Activated CD4-positive, alpha-beta memory T cell treated with anti-CD3 and anti-CD28 coated beads, Interleukin-2, amount 10 ng/mL, durations not matched to agents 7 days and 5 days (primary cell): ENCODE measurements around the gene TUBA3D. TPM values are rescaled to one million over a fixed set of nuclear protein-coding genes. Genes with fewer than 3 reads are reported as not detected.
"Not testable (repeated sequence)": the region's sequence is repeated elsewhere in the genome, so short reads cannot be mapped to it uniquely, and the experiment has no call there.

Source experiments
- CTCF ChIA-PET: fragments of 350-600 bp; sonication (Branson Sonifier 250); formaldehyde crosslinking; loops from one replicate; lab custom pipeline; 2021; ENCODE audit warnings: antibody characterized with exemption, inconsistent platforms; lab: Charles Lee
- POLR2A ChIA-PET: fragments of 350-600 bp; sonication (Branson Sonifier 250); formaldehyde crosslinking; loops from one replicate; lab custom pipeline; 2021; ENCODE audit warnings: antibody characterized with exemption; lab: Charles Lee
- DNase-seq: peaks from one replicate; pipeline ENCODE4 v3.0.0-alpha.2; 2020
- H3K27ac Mint-ChIP-seq: one replicate; pipeline ENCODE4 v1.8.0; 2021; ENCODE audit warnings: mild to moderate bottlenecking, mixed read lengths
- H3K27me3 Mint-ChIP-seq: one replicate; pipeline ENCODE4 v1.8.0; 2021; ENCODE audit warnings: mixed read lengths
- H3K36me3 Mint-ChIP-seq: one replicate; pipeline ENCODE4 v1.8.0; 2021; ENCODE audit warnings: low read depth, mixed read lengths
- H3K4me1 Mint-ChIP-seq: one replicate; pipeline ENCODE4 v1.8.0; 2021; ENCODE audit warnings: mixed read lengths
- H3K4me3 Mint-ChIP-seq: one replicate; pipeline ENCODE4 v1.8.0; 2021; ENCODE audit warnings: mild to moderate bottlenecking, mixed read lengths
- H3K9me3 Mint-ChIP-seq: one replicate; pipeline ENCODE4 v1.8.0; 2021; ENCODE audit warnings: mixed read lengths
- total RNA-seq, 2 experiments: library from RNA; stranded (reverse); gene quantifications; one replicate each; pipeline ENCODE4 v1.2.3, GENCODE V29; 2021

TUBA3D gene
- total RNA-seq, 2 experiments from 2014 or later: not detected

- POLR2A ChIA-PET: not testable (repeated sequence)
- H3K36me3 Mint-ChIP-seq: peaks cover 35% of the 10 kb centered on the region
These were observed 14.9 kb downstream of the TUBA3D start for GRCh38 chr2:131490616-131491468.

DNA sequence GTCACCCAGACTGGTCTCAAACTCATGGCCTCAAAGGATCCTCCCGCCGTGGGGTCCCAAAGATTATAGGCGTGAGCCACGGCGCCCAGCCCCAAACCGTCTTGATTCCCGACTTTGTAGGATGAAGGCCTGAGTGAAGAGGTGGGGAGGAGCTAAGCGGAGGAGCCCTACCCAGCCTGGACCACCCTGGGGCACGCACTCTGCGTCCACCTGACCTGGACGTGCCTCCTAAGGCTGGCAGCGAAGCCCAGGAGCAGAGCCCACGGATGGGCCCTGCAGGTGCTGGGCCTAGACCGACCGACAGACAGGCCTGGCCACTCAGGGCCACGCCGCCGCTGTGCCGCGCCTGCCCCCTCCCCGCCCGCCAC, 15.5 kb downstream of the TUBA3D start:
- H3K36me3 Mint-ChIP-seq: peaks cover 35% of the 10 kb centered on the region
- peak; percentile 24 for DNase-seq
- H3K4me1 Mint-ChIP-seq: peaks cover 49% of the 10 kb centered on the region
- peak overlapping the region; percentile 87 for H3K4me3 Mint-ChIP-seq
- H3K27me3 Mint-ChIP-seq, H3K9me3 Mint-ChIP-seq: not testable (repeated sequence)
- H3K27ac Mint-ChIP-seq: peak overlapping the region; percentile 88
- ChIA-PET POLR2A (interaction anchor here (1.3 to 2.1 kb wide), 2 partner anchors 191 to 399 kb away, joined by 4 to 6 read pairs; no protein-coding TSS in a partner anchor), CTCF (interaction anchor here (1.5 to 2.9 kb wide), 2 partner anchors 78 to 181 kb away, joined by 4 to 15 read pairs; no protein-coding TSS in a partner anchor)

More at GRCh38 chr2:131490616-131491468, 14.9 kb downstream of the TUBA3D start:
- Mint-ChIP-seq H3K4me3 (peak overlapping the region; percentile 87), H3K27ac (peak overlapping the region; percentile 88), H3K4me1 (peaks cover 45% of the 10 kb centered on the region)
- CTCF ChIA-PET: interaction anchor here (1.5 kb wide), 1 partner anchor 181 kb away, joined by 4 read pairs; no protein-coding TSS in a partner anchor
- peak; percentile 44 for DNase-seq
- H3K27me3 Mint-ChIP-seq, H3K9me3 Mint-ChIP-seq: not testable (repeated sequence)

- CTCF ChIA-PET: interaction anchor here (0.8 to 2.9 kb wide), 7 partner anchors 35 to 191 kb away, joined by 4 to 15 read pairs (median 7); partner anchors contain the start of gene CCDC74A
- not testable (repeated sequence) for H3K27me3 Mint-ChIP-seq, DNase-seq, H3K9me3 Mint-ChIP-seq
- Mint-ChIP-seq H3K4me3 (peak within 1 kb of the TSS; percentile 97), H3K27ac (peak within 1 kb of the TSS; percentile 96), H3K4me1 (peaks cover 52% of the 10 kb centered on the region), H3K36me3 (peaks cover 35% of the 10 kb centered on the region)
- POLR2A ChIA-PET: interaction anchor here (0.8 to 2.4 kb wide), 6 partner anchors 11 to 400 kb away, joined by 3 to 25 read pairs (median 4); no protein-coding TSS in a partner anchor
These were observed 16.1 kb downstream of the TUBA3D start, which contains the start of gene MZT2A for GRCh38 chr2:131492015-131492417. Gene MZT2A (minus strand): TSS chr2:131492397. CDS start chr2:131492376, 21 bp downstream.

- Mint-ChIP-seq H3K27me3 (no peaks in the 10 kb centered on the region), H3K4me1 (peaks cover 57% of the 10 kb centered on the region), H3K4me3 (peak overlapping the region; percentile 97), H3K27ac (peak overlapping the region; percentile 96), H3K36me3 (peaks cover 39% of the 10 kb centered on the region), H3K9me3 (no peaks in the 10 kb centered on the region)
- CTCF ChIA-PET: interaction anchor here (0.6 to 2.9 kb wide), 20 partner anchors 9 to 1311 kb away, joined by 3 to 36 read pairs (median 4); partner anchors contain the start of genes CCDC74A, FAM168B and SMPD4
- DNase-seq: peak; percentile 95
- POLR2A ChIA-PET: interaction anchor here (0.8 to 2.4 kb wide), 10 partner anchors 11 to 762 kb away, joined by 3 to 25 read pairs (median 3); no protein-coding TSS in a partner anchor
These were observed 16.7 kb downstream of the TUBA3D start for GRCh38 chr2:131492418-131493198.

DNA sequence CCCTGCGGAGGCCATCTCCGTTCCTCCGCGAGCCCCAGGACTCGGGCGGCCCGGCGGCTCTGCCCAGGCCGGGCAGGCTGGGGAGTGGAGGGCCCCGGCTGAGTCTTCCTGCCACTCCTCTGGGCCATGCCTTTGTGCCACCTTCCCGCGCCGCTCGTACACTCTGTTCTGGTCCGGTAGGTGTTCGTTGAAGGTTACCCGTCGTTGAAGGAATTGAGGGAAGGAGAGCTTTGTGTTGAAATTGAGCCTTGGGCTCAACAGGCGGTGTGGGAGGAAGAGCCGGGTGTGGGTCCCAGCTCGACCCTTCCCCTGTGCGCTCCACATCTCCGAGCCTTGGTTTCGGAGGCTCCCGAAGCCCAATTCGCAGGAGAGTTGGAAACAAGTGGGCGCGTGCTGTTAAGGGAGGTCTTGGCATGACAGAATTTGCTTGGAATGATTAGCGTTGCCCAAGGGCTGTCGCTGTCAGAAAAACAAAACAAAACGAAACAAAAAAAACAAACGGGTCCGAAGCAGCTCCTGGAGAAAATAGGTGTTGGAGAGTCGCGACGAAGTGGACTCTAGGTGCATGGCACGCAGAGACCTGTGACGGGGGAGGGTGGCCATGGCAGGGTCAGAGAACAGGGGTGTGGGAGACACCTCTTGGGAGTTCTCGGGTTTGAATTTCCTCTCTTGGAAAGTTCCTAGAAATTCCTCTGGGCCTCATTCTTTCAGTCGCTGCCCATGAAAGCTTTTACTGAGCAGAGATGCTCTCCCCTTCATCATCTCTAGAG, 17.5 kb downstream of the TUBA3D start:
- CTCF ChIA-PET: interaction anchor here (0.6 to 2.9 kb wide), 19 partner anchors 10 to 1312 kb away, joined by 3 to 36 read pairs (median 4); partner anchors contain the start of genes CCDC74A, FAM168B and SMPD4
- Mint-ChIP-seq H3K36me3 (peaks cover 40% of the 10 kb centered on the region), H3K9me3 (no peaks in the 10 kb centered on the region), H3K4me1 (peaks cover 59% of the 10 kb centered on the region), H3K27ac (peak overlapping the region; percentile 96), H3K27me3 (no peaks in the 10 kb centered on the region), H3K4me3 (peak overlapping the region; percentile 97)
- POLR2A ChIA-PET: interaction anchor here (0.8 to 2.4 kb wide), 11 partner anchors 10 to 763 kb away, joined by 3 to 25 read pairs (median 3); no protein-coding TSS in a partner anchor
- no peak for DNase-seq

GRCh38 chr2:131495506-131495905, 19.6 kb downstream of the TUBA3D start:
- Mint-ChIP-seq H3K4me1 (peaks cover 61% of the 10 kb centered on the region), H3K4me3 (peak overlapping the region; percentile 25), H3K36me3 (peaks cover 44% of the 10 kb centered on the region)
- H3K27me3 Mint-ChIP-seq, H3K27ac Mint-ChIP-seq, H3K9me3 Mint-ChIP-seq, CTCF ChIA-PET, DNase-seq: not testable (repeated sequence)
- POLR2A ChIA-PET: interaction anchor here (1.2 kb wide), 1 partner anchor 12 kb away, joined by 4 read pairs; no protein-coding TSS in a partner anchor

DNA sequence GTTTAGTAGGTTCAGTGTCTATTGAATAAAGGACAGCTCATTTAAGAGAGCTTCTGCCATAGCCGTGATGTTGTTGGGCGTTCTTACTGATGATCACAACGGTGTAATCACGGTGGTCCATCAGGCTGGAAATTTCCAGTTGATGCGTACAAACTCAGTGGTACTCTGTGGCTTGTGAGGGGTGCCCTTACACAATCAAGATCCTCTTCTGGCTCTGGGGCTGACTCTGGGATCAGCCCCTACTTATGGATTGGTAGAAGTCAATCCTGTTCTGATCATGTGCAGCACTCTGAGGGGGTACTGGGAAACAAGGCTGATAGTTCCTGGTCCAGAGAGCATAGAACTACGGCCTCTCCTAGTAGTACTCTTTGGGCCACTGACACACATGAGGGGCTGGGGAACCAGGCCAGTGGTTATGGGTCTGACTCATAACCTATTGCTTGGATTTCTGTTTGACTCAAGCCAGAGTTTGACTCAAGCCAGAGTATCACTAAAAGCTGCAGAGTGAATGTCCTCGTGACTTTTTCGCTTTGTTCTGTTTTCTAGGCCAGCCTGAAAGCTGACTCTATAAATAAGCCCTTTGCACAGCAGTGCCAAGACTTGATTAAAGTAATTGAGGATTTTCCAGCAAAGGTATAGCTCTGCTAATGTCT, 22.5 kb downstream of the TUBA3D start:
- CTCF ChIA-PET: not testable (repeated sequence)
- DNase-seq: peak; percentile 35
- H3K4me1 Mint-ChIP-seq: peaks cover 55% of the 10 kb centered on the region

DNA sequence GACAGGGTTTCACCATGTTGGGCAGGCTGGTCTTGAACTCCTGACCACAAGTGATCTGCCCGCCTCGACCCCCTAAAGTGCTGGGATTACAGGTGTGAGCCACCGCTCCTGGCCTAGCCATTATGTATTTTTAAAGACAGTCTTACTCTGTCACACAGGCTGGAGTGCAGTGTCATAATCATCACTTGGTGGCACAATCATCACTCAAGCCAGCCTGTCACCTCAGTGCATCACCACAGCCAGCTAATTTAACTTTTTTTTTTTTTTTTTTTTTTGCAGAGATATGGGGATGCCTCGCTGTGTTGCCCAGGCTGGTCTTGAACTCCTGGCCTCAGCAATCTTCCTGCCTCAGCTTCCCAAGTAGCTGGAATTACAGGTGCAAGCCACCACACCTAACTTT, 27.7 kb downstream of the TUBA3D start:
- ChIA-PET CTCF (interaction anchor here (3.5 kb wide), 1 partner anchor 10 kb away, joined by 36 read pairs; no protein-coding TSS in a partner anchor), POLR2A (interaction anchor here (2.8 kb wide), 1 partner anchor 10 kb away, joined by 25 read pairs; no protein-coding TSS in a partner anchor)
- H3K9me3 Mint-ChIP-seq, H3K27me3 Mint-ChIP-seq, DNase-seq, H3K4me3 Mint-ChIP-seq: not testable (repeated sequence)
- Mint-ChIP-seq H3K4me1 (peaks cover 33% of the 10 kb centered on the region), H3K36me3 (peaks cover 74% of the 10 kb centered on the region), H3K27ac (peak overlapping the region; percentile 86)

More for the DNA sequence above, 22.5 kb downstream of the TUBA3D start:
- H3K27me3 Mint-ChIP-seq, H3K4me3 Mint-ChIP-seq, H3K9me3 Mint-ChIP-seq, POLR2A ChIA-PET: not testable (repeated sequence)
- Mint-ChIP-seq H3K27ac (peak overlapping the region; percentile 71), H3K36me3 (peaks cover 49% of the 10 kb centered on the region)

DNA sequence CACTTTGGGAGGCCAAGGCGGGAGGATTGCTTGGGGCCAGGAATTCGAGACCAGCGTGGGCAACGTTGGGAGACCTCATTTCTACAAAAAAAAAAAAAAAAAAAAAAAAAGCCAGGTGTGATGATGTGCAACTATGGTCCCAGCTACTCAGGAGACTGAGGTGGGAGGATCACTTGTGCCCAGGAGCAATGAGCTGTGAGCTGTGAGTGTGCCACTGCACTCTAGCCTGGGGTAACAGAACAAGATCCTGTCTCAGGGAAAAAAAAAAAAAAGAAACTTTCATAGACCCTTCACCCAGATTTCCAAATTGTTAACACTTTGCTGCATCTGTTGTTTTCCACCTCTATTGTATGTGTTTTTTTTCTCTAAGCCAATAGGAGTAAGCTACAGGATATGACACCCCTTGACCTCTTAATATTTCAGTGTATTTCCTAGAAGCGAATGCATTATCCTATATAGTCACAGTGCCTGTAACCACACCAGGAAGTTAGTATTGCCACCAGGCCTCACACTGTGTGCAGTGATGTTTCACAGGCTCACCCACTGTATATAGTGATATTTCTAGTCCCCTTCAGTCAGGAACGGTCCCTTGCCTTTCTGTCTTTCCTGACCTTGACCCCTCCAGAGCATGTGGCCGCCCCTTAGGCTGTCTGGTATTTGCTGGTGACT, 28.3 kb downstream of the TUBA3D start:
- ChIA-PET CTCF (interaction anchor here (0.6 to 3.5 kb wide), 2 partner anchors 10 to 14 kb away, joined by 3 to 36 read pairs; no protein-coding TSS in a partner anchor), POLR2A (interaction anchor here (2.8 kb wide), 1 partner anchor 11 kb away, joined by 25 read pairs; no protein-coding TSS in a partner anchor)
- H3K4me3 Mint-ChIP-seq, DNase-seq, H3K9me3 Mint-ChIP-seq, H3K27me3 Mint-ChIP-seq: not testable (repeated sequence)
- Mint-ChIP-seq H3K4me1 (peaks cover 27% of the 10 kb centered on the region), H3K27ac (peak overlapping the region; percentile 86), H3K36me3 (peaks cover 70% of the 10 kb centered on the region)

GRCh38 chr2:131509615-131510014, 33.7 kb downstream of the TUBA3D start:
- Mint-ChIP-seq H3K27ac (no peak overlapping the region), H3K36me3 (peaks cover 47% of the 10 kb centered on the region), H3K4me3 (no peak overlapping the region), H3K27me3 (no peaks in the 10 kb centered on the region), H3K9me3 (no peaks in the 10 kb centered on the region), H3K4me1 (peaks cover 11% of the 10 kb centered on the region)
- CTCF ChIA-PET: no interaction called here
- DNase-seq: no peak
- POLR2A ChIA-PET: no interaction called here
